HG03108 (cell line): ENCODE results near the gene PI4KB.
"Not testable (repeated sequence)": the region's sequence is repeated elsewhere in the genome, so short reads cannot be mapped to it uniquely, and the experiment has no call there.

Source experiments
- ATAC-seq: cut with Tn5 transposase; IDR thresholded peaks from one replicate; pipeline ENCODE4 v1.9.1; 2021; ENCODE audit warnings: moderate library complexity; ENCODE audit not compliant: unreplicated experiment

The PI4KB gene

GRCh38 chr1:151281969-151282882 lies 45.0 kb downstream of the PI4KB start, which contains the start of gene ZNF687:
Gene ZNF687 (plus strand): TSS chr1:151282299. CDS start chr1:151286292, 3,993 bp downstream.
- ATAC-seq: peak; percentile 89

DNA sequence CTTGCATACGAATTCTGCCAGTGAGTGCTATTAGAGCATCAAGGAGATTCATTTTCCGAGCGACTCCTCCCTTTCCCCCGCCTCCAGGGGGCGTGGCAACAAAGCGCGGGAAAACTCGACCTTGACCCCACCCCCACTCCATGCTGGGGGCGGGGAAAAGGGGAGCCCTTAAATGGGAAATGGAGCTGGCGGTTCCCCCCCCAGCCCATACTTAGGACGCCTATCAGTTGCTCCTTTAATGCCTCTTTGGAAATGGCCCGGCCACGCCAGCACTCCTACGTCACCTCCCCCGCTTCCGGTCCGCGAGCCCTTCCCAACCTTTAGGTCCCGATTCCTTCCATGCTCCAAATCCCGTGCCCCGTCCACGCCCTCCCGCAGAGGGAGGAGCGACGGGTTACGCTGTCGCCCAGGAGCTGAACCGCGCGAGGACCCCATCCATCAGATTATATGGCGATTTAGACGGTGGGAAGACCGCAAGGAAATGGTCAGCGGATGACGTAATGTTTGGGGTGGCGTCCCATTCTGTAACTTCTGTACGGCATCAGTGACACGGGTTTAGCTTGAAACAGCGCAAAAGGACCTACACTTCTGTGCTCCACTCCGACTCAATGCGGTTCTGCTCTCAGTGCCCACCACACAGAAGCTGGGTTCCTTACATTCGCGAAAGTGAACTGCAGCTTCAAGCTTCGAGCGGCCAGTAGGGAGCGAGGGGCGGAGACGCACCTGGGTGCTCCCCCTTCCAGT lies 45.8 kb downstream of the PI4KB start:
- peak; percentile 35 for ATAC-seq

- no peak for ATAC-seq
Measured at GRCh38 chr1:151277249-151277648, 50.0 kb downstream of the PI4KB start.

- not testable (repeated sequence) for ATAC-seq
Measured at GRCh38 chr1:151275341-151275740, 51.9 kb downstream of the PI4KB start.

DNA sequence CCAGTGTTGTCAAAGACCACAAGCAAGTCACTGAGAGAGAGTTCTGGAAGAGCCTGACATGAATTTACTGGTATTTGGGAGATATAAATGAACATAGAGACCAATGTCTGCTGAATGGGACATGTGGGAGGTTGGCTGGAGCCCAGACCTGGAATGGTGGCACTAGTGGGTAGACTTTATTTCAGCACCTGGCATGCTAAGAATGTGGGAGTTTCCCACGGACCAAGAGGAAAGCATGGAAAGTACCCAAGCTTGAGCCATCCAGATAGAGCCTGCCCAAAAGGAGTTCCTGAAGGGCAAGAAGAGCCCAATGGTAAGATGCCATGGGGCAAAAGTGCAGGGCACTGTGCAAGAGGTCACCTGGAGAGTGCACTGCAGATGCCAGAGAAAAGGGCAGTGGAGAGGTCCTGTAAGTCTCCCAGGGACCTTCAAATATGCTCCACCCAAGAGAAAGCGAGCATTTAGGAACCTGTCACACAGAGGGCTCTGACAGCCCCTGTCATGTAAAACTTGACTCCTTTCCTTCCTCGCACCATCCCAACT lies 53.2 kb downstream of the PI4KB start:
- ATAC-seq: no peak

DNA sequence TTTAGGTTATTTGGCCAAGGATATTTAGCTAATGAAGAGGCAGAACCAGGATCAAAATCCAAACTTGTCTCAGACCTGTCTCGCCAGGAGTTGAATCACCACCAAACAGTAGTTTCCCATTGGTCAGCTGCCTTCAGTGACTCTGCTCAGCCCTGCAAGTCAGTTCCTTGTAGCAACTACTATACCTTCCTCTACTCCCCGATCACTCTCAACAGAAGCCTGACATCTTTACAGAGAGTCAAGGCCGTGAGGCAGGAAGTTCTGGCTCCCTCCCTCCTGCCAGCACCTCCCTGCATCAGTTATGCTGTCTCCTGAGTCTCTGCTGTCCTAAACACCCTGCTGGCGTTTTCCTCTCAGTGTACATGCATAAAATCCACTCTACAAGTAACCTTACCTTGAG lies 59.5 kb downstream of the PI4KB start:
- ATAC-seq: no peak

- no peak for ATAC-seq
Measured at GRCh38 chr1:151266821-151267220, 60.4 kb downstream of the PI4KB start.

DNA sequence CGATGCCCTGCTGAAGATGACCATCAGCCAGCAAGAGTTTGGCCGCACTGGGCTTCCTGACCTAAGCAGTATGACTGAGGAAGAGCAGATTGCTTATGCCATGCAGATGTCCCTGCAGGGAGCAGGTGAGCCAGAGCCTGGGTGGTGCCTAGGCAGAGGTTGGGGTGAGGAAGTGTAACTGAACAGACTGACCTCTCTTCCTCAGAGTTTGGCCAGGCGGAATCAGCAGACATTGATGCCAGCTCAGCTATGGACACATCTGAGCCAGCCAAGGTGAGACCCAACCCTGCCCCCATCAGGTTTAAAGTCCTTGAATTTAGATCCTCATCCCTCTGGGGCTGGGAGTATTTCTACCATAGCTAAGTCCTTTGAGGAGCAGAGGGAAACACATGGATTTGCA lies 60.9 kb downstream of the PI4KB start:
- no peak for ATAC-seq

DNA sequence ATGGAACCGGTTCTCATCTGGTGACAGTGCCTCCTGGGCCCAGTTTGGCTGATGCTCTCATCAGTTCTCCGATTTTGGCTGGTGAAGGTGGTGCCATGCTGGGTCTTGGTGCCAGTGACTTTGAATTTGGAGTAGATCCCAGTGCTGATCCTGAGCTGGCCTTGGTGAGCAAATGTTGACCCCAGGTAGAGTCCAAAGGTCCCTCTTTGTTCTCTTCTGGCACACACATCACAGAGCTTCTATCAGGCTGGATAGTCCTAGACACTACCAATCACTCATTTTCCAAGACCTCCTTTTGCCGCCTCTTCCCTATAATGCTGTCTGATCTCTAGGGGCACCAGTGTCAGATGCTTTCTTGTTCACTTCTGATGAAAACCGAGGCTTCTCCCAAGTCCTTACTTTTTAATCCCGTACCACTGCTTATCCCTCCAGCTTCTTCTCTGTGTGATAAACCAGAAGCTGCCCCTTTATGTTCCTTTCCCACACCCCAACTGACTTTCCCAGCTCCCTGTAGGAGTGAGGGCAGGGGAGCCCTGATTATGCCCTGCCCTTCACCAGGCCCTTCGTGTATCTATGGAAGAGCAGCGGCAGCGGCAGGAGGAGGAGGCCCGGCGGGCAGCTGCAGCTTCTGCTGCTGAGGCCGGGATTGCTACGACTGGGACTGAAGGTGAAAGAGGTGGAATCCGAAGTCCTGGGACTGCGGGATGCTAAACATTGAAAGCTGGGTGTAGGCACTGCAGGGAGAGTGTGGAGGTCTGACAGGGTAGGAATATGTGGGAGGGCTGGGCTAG lies 61.6 kb downstream of the PI4KB start:
- ATAC-seq: no peak

- ATAC-seq: no peak
Measured at GRCh38 chr1:151259351-151259750, 67.9 kb downstream of the PI4KB start.

GRCh38 chr1:151255381-151255780 lies 71.8 kb downstream of the PI4KB start:
- ATAC-seq: no peak

DNA sequence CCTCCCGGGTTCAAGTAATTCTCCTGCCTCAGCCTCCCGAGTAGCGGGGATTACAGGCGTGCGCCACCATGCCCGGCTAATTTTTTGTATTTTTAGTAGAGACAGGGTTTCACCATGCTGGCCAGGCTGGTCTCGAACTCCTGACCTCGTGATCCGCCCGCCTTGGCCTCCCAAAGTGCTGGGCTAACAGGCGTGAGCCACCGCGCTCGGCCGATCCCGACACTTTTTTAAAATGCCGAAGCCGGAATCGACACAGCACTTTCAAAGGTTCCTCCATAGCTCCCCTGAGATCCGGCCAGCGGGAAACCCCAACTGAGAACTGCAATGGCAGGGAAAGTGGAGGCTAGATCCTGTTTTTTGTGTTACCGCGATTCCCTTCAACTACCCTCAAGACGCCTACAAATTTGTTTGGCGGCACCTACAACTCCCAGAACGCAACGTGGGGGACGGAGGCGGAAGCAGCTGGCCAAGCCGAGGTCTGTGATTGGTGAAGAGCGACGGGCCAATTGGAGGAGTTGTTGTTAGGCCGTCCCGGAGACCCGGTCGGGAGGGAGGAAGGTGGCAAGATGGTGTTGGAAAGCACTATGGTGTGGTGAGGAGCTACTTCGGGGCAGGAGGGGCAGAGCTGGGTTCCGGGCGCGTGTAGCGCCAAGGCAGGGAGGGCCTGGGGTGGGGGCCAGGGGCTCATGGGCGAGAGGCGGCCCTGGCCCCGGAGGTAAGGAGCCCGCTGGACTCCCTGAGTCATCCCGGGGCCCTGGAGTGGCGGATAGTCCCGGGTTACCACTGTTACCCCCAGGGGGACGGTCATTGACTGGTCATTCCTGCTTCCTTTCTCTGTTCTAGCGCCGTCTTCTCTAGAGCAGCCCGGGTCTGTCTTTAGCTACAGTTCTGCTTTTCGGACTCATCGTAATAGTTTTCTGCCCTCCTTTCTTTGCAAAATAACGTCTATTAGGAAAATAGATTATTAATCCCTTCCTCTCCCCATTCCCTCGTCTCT lies 72.7 kb downstream of the PI4KB start, which contains the start of gene PSMD4:
PSMD4 (plus strand) TSS at position 518 of the 997 bp plus-strand sequence; CDS start at position 567, 49 bp downstream.
- peak; percentile 89 for ATAC-seq

- ATAC-seq: no peak
Measured at GRCh38 chr1:151251656-151252470, 75.4 kb downstream of the PI4KB start.

GRCh38 chr1:151246786-151247185 lies 80.4 kb downstream of the PI4KB start:
- no peak for ATAC-seq

DNA sequence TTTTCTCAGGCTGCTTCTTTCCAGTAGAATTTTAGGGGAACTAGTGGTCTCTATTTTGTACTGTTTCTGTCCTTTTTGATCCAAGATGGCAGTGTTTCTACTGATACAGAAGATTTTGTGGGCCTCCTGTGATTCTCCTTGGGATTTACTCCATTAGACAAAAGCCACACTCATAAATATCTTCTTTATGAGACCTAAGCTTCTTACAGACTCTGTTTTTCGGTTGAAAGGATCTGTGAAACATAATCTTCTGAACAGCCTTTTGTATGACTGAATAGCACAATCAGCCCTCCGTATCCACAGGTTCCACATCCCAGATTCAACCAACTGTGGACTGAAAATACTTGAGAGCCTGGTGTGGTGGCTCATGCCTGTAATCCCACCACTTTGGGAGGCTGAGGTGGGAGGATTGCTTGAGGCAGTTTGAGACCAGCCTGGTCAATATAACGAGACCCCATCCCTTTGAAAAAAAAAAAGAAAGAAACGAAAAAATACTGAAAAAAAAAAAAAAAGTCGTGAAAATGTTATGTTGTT lies 83.5 kb downstream of the PI4KB start:
- no peak for ATAC-seq

- ATAC-seq: no peak
Measured at GRCh38 chr1:151242442-151242841, 84.8 kb downstream of the PI4KB start.
